Hematopoietic multipotent progenitor cell treated with erythropoietin and hydrocortisone succinate and interleukin-3 and kit ligand, for 6 days (in vitro differentiated cells): ENCODE measurements around the gene BCL2L2.
"Not testable (repeated sequence)": the region's sequence is repeated elsewhere in the genome, so short reads cannot be mapped to it uniquely, and the experiment has no call there.

Experiments
- DNase-seq: peaks from one replicate; pipeline ENCODE4 v3.0.0-alpha.2; 2015

BCL2L2 gene

GRCh38 chr14:23306412-23307145, at the start of gene BCL2L2:
Gene BCL2L2, plus strand, starts transcription at chr14:23306833. Its CDS starts 935 bp downstream, at chr14:23307768.
- DNase-seq: peak; percentile 94

GRCh38 chr14:23258256-23258655, 48.4 kb upstream of the BCL2L2 start:
- no peak for DNase-seq

GRCh38 chr14:23259426-23259825, 47.2 kb upstream of the BCL2L2 start:
- DNase-seq: no peak

GRCh38 chr14:23260849-23261248, 45.8 kb upstream of the BCL2L2 start:
- not testable (repeated sequence) for DNase-seq

- DNase-seq: no peak
Measured at GRCh38 chr14:23269193-23269592, 37.4 kb upstream of the BCL2L2 start.

GRCh38 chr14:23275412-23275811, 31.2 kb upstream of the BCL2L2 start:
- no peak for DNase-seq

GRCh38 chr14:23277189-23277588, 29.4 kb upstream of the BCL2L2 start:
- no peak for DNase-seq

- DNase-seq: peak; percentile 77
Measured at GRCh38 chr14:23277928-23278327, 28.7 kb upstream of the BCL2L2 start.

GRCh38 chr14:23281247-23281646, 25.4 kb upstream of the BCL2L2 start:
- DNase-seq: no peak

GRCh38 chr14:23284654-23285529, 21.7 kb upstream of the BCL2L2 start:
- peak; percentile 68 for DNase-seq

- DNase-seq: peak; percentile 48
Measured at GRCh38 chr14:23285530-23286019, 21.1 kb upstream of the BCL2L2 start.

- DNase-seq: peak; percentile 99
Measured at GRCh38 chr14:23286020-23286901, 20.4 kb upstream of the BCL2L2 start, which contains the start of gene HOMEZ. Gene HOMEZ, minus strand, starts transcription at chr14:23286132. Its CDS starts 180 bp downstream, at chr14:23285952.

- no peak for DNase-seq
Measured at GRCh38 chr14:23286902-23287479, 19.6 kb upstream of the BCL2L2 start.

GRCh38 chr14:23294734-23295561, 11.7 kb upstream of the BCL2L2 start:
- peak; percentile 89 for DNase-seq

GRCh38 chr14:23296012-23296777, 10.4 kb upstream of the BCL2L2 start:
- no peak for DNase-seq

GRCh38 chr14:23297096-23297495, 9.5 kb upstream of the BCL2L2 start:
- no peak for DNase-seq

- DNase-seq: peak; percentile 76
Measured at GRCh38 chr14:23297611-23298277, 8.9 kb upstream of the BCL2L2 start.

- peak; percentile 77 for DNase-seq
Measured at GRCh38 chr14:23299211-23299957, 7.2 kb upstream of the BCL2L2 start.
